ENCODE results near the gene AFG3L2.
"Not testable (repeated sequence)": the region's sequence is repeated elsewhere in the genome, so short reads cannot be mapped to it uniquely, and the experiment has no call there.

AFG3L2 gene

DNA sequence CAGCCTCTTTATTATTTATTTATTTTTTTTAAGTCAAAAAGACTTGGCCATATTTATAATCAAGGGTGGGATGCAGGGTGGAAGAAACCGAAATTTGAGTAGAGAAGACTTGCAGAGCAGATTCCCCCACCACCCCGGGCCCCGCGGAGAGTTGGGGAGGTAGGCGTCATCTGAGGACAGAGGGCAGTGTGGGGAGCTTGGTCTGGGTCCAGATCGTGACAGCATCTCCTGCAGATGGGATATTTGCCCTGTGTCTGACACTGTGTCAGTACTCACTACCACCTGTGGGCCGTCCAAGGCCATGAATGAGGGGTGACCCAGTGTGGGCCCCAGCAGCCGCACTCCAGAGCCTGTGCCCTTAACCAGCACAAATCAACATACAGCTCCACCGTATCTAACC lies 20.2 kb upstream of the AFG3L2 start:
- no peak for DNase-seq (ENCODE audit: low read depth in 2 of 2)

DNA sequence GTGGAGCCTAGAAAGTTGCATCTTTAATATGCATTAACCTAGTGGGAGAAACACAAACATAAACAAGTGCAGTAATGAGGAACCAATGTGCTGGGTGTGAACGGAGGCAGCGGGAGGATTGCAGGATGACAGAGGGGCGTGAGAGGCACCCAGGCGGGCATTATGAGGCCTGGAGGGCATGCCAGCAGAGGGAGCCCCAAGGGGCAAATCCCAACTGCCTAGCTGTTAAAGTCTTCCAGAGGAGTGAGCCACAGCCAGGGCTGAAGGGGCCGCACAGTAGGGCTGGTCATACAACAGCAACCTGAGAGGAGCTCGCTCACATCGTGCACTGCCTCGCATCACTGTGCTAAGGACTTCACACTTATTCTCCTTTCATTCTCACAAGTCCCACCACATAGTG lies 17.4 kb upstream of the AFG3L2 start:
- DNase-seq (ENCODE audit: low read depth in 2 of 2) = no peak

DNA sequence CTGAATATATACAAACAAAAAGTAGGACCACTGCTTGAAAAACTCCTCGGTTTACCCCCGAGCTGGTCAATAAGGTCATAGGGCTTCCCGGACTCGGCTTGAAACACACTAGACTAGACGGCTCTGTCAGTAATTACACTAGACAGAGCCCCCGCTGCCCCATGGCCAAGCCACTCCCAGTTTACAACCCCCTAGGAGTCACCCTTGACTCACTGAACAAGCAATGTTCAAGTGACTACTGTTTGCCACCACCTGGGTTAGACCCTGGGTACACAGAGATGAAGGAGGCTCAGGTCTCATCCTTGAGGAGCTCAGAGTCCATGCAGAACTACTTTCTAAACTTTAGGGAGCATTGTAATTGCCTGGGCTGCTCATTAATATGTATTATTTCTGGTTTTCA lies 17.0 kb upstream of the AFG3L2 start:
- DNase-seq (ENCODE audit: low read depth in 2 of 2) = no peak

- DNase-seq (ENCODE audit: low read depth in 2 of 2) = no peak
Observed at GRCh38 chr18:12393510-12393909, 16.5 kb upstream of the AFG3L2 start.

DNA sequence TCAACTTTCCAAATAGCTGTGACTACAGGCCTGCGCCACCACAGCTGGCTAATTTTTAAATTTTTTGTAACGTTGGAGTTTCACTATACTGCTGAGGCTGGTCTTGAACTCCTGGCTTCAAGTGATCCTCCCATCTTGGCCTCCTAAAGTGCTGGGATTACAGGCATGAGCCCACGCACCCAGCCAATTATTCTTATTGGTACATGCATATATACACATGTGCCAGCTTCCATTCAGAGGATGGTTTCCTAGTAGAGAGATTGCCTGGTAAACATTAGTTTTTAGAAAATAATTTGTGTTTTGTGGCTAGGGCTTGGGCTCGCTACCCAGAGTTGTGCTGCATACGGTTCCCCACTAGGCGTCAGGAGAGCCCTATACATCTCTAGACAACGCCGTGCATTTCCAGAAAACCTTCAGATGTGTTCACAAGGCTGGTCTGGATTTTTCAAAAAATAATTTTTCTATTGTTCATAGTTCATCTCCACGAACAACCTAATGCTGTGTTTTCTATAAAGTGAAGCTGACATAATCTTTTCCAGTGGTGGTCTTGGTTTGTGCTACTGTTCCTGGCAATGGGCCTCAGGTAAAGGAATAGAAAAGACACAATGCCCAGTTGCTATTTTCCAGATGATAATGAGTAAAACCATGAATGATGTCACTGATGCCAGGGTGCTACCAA lies 14.6 kb upstream of the AFG3L2 start:
- peak in 1 of 2 donors; percentile 28 for DNase-seq (ENCODE audit: low read depth in 2 of 2)

DNA sequence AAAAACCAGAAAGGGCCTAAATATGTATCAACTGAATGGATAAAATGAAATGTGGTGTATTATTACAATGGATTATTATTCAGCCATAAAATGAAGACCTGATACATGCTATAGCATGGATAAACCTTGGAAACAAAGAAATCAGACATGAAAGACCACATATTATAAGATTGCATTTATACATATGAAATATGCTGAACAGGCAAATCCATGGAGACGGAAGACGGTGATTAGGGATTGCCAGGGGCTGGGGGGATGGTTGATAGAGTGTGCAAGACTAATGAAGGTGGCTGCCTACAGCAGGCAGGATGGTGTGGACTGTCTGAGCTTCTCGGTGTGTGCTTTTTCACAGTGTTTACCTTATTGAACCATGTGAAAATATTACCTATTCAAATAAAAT lies 11.4 kb upstream of the AFG3L2 start:
- no peak for DNase-seq (ENCODE audit: low read depth in 2 of 2)

GRCh38 chr18:12384261-12384660 lies 7.2 kb upstream of the AFG3L2 start:
- DNase-seq (ENCODE audit: low read depth in 2 of 2) = no peak

DNA sequence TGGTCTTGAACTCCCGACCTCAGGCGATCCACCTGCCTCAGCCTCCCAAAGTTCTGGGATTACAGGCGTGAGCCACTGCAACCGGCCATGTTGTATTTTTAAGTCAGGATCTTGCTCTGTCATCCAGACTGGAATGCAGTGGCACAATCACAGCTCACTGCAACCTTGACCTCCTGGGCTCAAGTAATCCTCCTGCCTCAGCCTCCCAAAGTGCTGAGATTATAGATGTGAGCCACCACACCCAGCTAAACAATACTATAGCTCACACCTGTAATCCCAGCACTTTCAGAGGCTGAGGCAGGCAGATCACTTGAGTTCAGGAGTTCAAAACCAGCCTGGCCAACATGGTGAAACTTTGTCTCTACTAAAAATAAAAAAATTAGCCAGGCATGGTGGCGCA lies 6.7 kb upstream of the AFG3L2 start:
- DNase-seq (ENCODE audit: low read depth in 2 of 2) = not testable (repeated sequence)

DNA sequence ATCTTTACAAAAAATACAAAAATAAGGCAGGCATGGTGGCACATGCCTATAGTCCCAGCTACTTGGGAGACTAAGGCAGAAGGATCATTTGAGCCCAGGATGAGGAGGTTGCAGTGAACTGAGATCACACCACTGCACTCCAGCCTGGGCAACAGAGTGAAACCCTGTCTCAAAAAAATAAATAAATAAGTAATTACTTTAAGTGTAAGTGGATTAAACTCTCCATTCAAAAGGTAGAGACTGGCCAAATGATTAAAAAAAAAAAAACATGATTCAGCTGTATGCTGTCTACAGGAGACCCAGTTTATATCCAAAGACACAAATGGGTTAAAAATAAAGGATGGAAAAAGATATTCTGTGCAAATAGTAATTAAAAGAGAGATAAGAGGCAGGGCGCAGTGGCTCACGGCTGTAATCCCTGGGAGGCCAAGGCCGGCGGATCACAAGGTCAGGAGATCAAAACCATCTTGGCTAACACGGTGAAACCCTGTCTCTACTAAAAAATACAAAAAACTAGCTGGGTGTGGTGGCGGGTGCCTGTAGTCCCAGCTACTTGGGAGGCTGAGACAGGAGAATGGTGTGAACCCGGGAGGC lies 5.3 kb upstream of the AFG3L2 start:
- DNase-seq (ENCODE audit: low read depth in 2 of 2) = not testable (repeated sequence)

GRCh38 chr18:12378198-12378558 lies 1.2 kb upstream of the AFG3L2 start:
- DNase-seq (ENCODE audit: low read depth in 2 of 2) = not testable (repeated sequence)

GRCh38 chr18:12377556-12378197 lies 650 bp upstream of the AFG3L2 start:
- DNase-seq (ENCODE audit: low read depth in 2 of 2) = no peak

GRCh38 chr18:12376034-12376753 lies 833 bp downstream of the AFG3L2 start:
- DNase-seq (ENCODE audit: low read depth in 2 of 2) = peak; percentile 2 to 3

GRCh38 chr18:12374401-12374800 lies 2.6 kb downstream of the AFG3L2 start:
- DNase-seq (ENCODE audit: low read depth in 2 of 2) = no peak

- DNase-seq (ENCODE audit: low read depth in 2 of 2) = no peak
Observed at GRCh38 chr18:12373771-12374116, 3.3 kb downstream of the AFG3L2 start.

DNA sequence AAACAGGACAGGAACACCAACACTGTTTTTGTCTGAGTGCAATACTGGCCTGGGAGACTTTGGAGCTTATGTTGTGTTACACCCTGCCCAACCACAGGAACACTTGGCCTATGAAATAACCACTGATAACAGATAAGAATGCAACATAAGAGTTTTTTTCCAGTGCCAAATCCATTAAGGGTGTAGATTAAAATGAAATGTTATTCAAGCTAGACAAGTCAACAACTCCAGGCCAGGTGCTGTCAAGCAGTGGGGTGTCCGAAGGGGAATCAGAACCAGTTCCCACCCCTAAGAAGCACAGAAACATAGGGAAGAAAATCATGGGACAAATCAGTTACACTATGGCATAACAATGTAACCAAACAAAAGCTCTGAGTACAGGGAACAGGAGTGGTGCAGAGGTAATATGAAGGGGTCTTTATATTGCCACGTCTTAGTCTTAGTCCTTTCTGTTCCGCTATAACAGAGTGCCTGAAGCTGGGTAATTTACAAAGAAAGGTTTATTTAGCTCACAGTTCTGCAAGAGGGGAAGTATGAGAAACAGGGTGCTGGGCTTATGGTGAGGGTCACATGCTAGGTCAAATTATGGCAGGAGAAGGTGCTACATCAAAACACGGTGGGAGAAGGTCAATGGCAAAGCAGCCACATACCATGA lies 3.8 kb downstream of the AFG3L2 start:
- DNase-seq (ENCODE audit: low read depth in 2 of 2) = no peak

- DNase-seq (ENCODE audit: low read depth in 2 of 2) = no peak
Observed at GRCh38 chr18:12372406-12372805, 4.6 kb downstream of the AFG3L2 start.

- DNase-seq (ENCODE audit: low read depth in 2 of 2) = no peak
Observed at GRCh38 chr18:12371590-12371989, 5.4 kb downstream of the AFG3L2 start.

- no peak for DNase-seq (ENCODE audit: low read depth in 2 of 2)
Observed at GRCh38 chr18:12369211-12369610, 7.8 kb downstream of the AFG3L2 start.

DNA sequence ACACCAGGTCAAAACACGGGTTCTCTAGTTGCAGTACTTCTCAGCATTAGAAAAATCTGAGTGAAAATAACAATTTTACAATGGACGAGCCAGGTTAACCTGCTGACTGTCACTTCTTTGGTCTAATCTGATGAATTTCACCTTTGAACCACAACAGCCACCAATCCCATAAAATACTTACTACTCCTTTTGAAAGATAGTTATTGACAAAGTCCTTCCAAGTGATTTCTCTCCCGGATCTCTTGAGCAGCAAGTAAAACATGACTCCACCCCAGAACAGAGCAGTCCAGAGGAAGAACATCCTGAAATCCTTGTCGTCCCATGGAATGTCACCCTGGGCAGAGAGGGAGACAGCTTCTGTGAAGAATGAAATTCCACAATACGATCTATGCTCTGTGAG lies 10.2 kb downstream of the AFG3L2 start:
- DNase-seq (ENCODE audit: low read depth in 2 of 2) = no peak

DNA sequence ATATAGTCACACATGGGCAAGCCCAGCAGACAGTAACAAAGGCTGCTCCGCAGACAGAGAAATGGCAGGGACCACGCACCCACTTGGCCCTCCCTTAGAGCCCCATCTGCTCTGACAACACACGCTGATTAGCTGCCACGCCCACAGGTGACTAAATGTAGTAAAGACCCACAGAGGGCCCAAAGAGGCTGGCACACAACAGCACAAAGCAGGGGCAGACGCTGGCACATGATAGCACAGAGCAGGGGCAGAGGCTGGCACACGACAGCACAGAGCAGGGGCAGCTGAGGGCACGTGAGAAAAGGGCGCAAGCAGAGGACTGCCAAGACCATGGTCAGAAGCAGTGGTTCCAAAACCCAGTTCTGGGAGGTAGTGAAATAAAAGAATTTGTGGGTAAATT lies 10.6 kb downstream of the AFG3L2 start:
- no peak for DNase-seq (ENCODE audit: low read depth in 2 of 2)

- no peak for DNase-seq (ENCODE audit: low read depth in 2 of 2)
Observed at GRCh38 chr18:12362473-12363174, 14.4 kb downstream of the AFG3L2 start.

All from stimulated activated CD4-positive, alpha-beta T cell treated with anti-CD3 and anti-CD28 coated beads, Interleukin-1b, Interleukin-23, amount 100 ng/mL, for 4 hours (primary cell).